Epithelial cell of proximal tubule (primary cell): ENCODE results near the gene SLC35F2. TPM values are rescaled to one million over a fixed set of nuclear protein-coding genes. Genes with fewer than 3 reads are reported as not detected.

Experiments used
- DNase-seq: peaks from one replicate; pipeline ENCODE4 v3.0.0-alpha.2; 2011; ENCODE audit warnings: low read depth
- H3K4me3 ChIP-seq: 2 replicates; pipeline ENCODE4 v1.5.1; 2011; ENCODE audit warnings: low read depth, mild to moderate bottlenecking, low read length
- total RNA-seq: library from RNA; depleted of rRNA; stranded (reverse); fragments of >200 nt; gene quantifications from 2 replicates; pipeline ENCODE4 v1.2.3, GENCODE V29; 2015
- TF ChIP-seq, protein P1 (sequence below): conservative IDR thresholded peaks from 2 replicates; pipeline ENCODE4 v1.5.1; 2012; ENCODE audit warnings: low read depth, mild to moderate bottlenecking, low read length

The SLC35F2 gene
- total RNA-seq, 1 donor from 2014 or later = 41.2 TPM

DNA sequence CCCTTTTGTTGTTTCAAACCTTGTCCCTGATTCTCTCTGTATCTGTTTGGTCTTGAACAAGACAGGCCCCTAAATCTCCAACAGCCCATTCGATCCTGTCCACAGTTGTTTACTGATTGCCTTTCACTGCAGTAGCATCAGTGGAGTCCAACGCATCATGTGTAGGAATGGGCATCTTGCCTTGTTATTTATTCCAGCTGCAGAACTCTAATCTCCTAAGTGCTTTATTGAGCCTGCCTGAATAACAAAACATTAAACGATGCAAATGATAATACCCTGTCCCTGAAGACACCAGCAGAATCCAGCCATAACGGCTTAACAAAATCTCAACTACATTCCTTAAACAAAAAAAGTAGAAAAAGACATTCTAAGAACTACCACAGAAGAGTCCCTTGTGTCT, 50.1 kb downstream of the SLC35F2 start:
- H3K4me3 ChIP-seq = no peak overlapping the region
- TF ChIP-seq, protein P1, sequence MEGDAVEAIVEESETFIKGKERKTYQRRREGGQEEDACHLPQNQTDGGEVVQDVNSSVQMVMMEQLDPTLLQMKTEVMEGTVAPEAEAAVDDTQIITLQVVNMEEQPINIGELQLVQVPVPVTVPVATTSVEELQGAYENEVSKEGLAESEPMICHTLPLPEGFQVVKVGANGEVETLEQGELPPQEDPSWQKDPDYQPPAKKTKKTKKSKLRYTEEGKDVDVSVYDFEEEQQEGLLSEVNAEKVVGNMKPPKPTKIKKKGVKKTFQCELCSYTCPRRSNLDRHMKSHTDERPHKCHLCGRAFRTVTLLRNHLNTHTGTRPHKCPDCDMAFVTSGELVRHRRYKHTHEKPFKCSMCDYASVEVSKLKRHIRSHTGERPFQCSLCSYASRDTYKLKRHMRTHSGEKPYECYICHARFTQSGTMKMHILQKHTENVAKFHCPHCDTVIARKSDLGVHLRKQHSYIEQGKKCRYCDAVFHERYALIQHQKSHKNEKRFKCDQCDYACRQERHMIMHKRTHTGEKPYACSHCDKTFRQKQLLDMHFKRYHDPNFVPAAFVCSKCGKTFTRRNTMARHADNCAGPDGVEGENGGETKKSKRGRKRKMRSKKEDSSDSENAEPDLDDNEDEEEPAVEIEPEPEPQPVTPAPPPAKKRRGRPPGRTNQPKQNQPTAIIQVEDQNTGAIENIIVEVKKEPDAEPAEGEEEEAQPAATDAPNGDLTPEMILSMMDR = no peak
- DNase-seq = no peak

DNA sequence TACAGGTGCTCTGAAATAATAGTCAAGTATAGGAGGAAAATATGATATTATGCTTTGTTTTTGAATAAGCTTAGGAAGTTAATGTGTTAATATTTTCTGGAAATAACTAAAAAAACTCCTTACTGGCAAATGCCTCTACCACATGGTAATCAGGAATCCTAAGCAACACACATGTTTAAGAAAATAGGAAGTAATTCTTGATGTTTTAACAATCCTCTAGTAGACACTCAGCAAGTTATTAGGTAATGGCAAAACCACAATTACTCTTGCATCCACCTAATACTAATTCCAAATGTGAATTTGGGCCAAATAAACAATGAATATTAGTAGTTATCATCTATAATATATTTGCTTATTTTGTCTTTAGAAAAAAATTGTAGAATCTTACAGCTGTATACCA, 53.6 kb downstream of the SLC35F2 start:
- no peak overlapping the region for H3K4me3 ChIP-seq
- TF ChIP-seq, protein P1 = no peak
- DNase-seq = no peak

DNA sequence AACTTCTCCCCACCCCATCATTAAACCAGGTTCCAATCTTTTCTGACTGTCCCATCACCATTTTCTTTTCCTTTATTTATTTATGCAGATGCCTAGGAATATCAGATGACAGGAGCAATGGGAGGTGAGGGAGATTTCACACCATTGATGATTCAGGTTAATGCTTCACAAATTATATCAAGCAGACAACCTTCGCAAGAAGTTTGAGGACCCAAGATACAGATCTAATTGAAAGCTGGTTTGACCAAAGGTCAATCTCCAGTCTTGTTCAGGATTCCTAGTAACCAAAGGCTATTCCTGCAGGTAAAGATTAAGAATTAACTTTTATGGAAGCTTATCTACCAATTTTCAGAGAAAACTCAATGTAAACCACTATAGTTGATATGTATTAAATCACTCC, 54.4 kb downstream of the SLC35F2 start:
- no peak overlapping the region for H3K4me3 ChIP-seq
- DNase-seq = no peak
- TF ChIP-seq, protein P1 = no peak

DNA sequence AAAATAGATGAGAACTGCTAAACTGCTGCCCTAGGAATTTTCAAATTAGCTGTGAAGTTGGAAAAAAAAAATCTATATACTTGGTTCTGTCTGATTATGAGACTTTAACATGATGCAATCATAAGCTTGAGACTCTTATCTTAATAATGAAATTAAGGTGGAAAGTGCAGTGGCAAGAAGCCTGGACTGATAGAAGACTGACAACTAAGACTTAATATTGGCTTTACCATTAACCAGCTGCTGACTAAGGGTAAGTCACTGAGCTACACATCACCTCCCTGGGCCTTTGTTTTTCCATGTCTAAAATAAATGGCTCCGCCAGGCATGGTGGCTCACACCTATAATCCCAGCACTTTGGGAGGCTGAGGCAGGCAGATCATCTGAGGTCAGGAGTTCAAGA, 56.9 kb downstream of the SLC35F2 start:
- no peak overlapping the region for H3K4me3 ChIP-seq
- peak; percentile 53 for DNase-seq
- TF ChIP-seq, protein P1 = no peak

DNA sequence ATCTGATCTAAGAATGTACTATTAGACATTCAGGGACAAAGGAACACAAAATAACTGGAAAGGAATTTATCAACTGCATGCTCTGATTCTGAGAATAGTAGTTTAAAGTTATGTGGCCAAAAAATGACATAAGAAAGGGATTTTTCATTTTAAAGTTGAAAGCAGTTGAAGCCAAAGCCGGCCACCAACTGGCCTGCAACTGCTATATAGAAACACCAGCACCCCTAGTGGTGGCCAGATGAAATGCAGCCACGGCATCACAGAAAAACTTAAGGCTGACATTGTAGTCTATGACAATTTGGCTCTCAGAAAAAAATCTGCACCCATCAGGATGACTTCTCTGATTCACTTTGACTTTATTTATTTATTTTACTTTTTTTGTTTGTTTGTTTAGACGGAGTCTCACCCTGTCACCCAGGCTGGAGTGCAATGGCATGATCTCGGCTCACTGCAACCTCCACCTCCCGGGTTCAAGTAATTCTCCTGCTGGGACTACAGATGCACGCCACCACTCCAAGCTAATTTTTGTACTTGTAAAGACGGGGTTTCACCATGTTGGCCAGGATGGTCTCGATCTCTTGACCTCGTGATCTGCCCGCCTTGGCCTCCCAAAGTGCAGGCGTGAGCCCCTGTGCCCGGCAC, 59.2 kb downstream of the SLC35F2 start:
- TF ChIP-seq, protein P1 = peak; percentile 97

DNA sequence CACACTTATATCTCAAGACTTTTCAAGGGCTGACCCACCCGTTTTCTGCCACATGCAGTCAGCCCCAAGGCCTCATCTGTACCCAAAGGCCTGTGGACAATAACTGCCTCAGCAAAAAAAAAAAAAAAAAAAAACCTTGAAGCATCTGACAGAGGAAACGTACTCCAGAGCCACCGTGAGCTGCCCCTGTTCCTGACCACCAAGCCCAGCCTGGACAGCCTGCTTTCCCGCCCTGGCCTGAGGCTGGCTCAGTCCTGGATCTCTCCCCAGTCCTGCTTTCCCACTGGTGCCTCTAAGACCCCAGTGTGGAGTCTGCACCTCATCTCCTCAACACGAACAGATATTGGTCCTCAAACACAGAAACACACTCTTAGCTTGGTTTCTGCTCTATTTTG, 66.5 kb downstream of the SLC35F2 start:
- TF ChIP-seq, protein P1 = no peak
- H3K4me3 ChIP-seq = no peak overlapping the region
- DNase-seq = no peak

More for the DNA sequence above, 59.2 kb downstream of the SLC35F2 start:
- DNase-seq = no peak
- H3K4me3 ChIP-seq = no peak overlapping the region
